ENCODE data around the gene STOX1.
"Not testable (repeated sequence)": the region's sequence is repeated elsewhere in the genome, so short reads cannot be mapped to it uniquely, and the experiment has no call there.

STOX1 gene

DNA sequence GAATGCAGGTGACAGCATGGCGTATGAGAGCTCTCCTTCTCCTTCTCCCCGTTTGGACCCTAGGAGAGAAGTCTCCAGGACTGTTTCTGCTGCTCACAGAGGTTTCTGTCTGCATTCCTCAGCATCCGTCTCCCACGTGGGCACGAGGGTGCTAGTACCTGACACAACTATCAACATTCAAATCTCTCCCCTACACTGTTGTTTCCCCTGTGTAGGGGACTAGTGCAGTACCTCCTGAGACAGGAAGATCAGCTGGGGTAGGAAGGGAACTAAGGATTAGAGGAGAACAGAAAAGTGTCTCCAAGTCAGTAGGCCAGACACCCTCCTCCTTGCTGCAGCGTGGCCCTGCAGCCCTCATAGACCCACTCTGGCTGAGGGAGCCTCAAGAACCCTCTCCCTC, 29.0 kb downstream of the STOX1 start:
- no peaks in the 10 kb centered on the region for H3K4me1 Mint-ChIP-seq (ENCODE audit: low read depth)
- H3K27ac Mint-ChIP-seq = no peak overlapping the region
- H3K9me3 Mint-ChIP-seq = peaks cover 21% of the 10 kb centered on the region
- H3K27me3 Mint-ChIP-seq = peaks cover 2% of the 10 kb centered on the region
- no peak overlapping the region for H3K4me3 Mint-ChIP-seq
- intact Hi-C loops (cut with micrococcal nuclease) = no loop called here
- no peaks in the 10 kb centered on the region for H3K36me3 Mint-ChIP-seq (ENCODE audit: low read depth)

GRCh38 chr10:68857005-68857404, 29.7 kb downstream of the STOX1 start:
- no peak overlapping the region for H3K27ac Mint-ChIP-seq
- H3K9me3 Mint-ChIP-seq = peaks cover 27% of the 10 kb centered on the region
- no peaks in the 10 kb centered on the region for H3K4me1 Mint-ChIP-seq (ENCODE audit: low read depth)
- H3K27me3 Mint-ChIP-seq = peaks cover 2% of the 10 kb centered on the region
- H3K4me3 Mint-ChIP-seq = no peak overlapping the region
- intact Hi-C loops (cut with micrococcal nuclease) = no loop called here
- no peaks in the 10 kb centered on the region for H3K36me3 Mint-ChIP-seq (ENCODE audit: low read depth)

- intact Hi-C loops (cut with micrococcal nuclease) = no loop called here
- H3K27me3 Mint-ChIP-seq = peaks cover 2% of the 10 kb centered on the region
- H3K36me3 Mint-ChIP-seq (ENCODE audit: low read depth) = no peaks in the 10 kb centered on the region
- peaks cover 39% of the 10 kb centered on the region for H3K9me3 Mint-ChIP-seq
- H3K27ac Mint-ChIP-seq = no peak overlapping the region
- no peaks in the 10 kb centered on the region for H3K4me1 Mint-ChIP-seq (ENCODE audit: low read depth)
- H3K4me3 Mint-ChIP-seq = no peak overlapping the region
Measured at GRCh38 chr10:68861253-68861652, 33.9 kb downstream of the STOX1 start.

GRCh38 chr10:68864611-68865010, 37.3 kb downstream of the STOX1 start:
- Mint-ChIP-seq H3K9me3 (peaks cover 50% of the 10 kb centered on the region), H3K36me3 (ENCODE audit: low read depth) (no peaks in the 10 kb centered on the region), H3K27me3 (no peaks in the 10 kb centered on the region), H3K4me1 (ENCODE audit: low read depth) (no peaks in the 10 kb centered on the region), H3K27ac (no peak overlapping the region), H3K4me3 (no peak overlapping the region)
- intact Hi-C loops (cut with micrococcal nuclease) = no loop called here

DNA sequence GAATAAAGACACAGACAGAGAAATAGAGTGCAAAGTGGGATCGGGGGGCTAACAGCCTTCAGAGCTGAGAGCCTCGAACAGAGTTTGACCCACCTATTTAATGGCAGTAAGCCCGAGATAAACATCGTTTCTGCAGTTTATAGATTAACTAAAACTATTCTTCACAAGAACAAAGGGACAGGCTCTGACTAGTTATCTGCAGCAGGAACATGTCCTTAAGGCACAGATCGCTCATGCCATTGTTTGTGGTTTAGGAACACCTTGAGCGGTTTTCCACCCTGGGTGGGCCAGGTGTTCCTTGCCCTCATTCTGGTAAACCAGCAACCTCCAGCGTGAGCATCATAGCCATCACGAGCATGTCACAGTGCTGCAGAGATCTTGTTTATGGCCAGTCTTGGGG, 40.8 kb downstream of the STOX1 start:
- H3K9me3 Mint-ChIP-seq = peaks cover 14% of the 10 kb centered on the region
- H3K4me3 Mint-ChIP-seq; H3K4me1 Mint-ChIP-seq (ENCODE audit: low read depth); H3K36me3 Mint-ChIP-seq (ENCODE audit: low read depth); H3K27ac Mint-ChIP-seq; H3K27me3 Mint-ChIP-seq; intact Hi-C loops (cut with micrococcal nuclease): not testable (repeated sequence)

- no peaks in the 10 kb centered on the region for H3K4me1 Mint-ChIP-seq (ENCODE audit: low read depth)
- intact Hi-C loops (cut with micrococcal nuclease) = no loop called here
- H3K9me3 Mint-ChIP-seq = peaks cover 14% of the 10 kb centered on the region
- no peaks in the 10 kb centered on the region for H3K36me3 Mint-ChIP-seq (ENCODE audit: low read depth)
- no peak overlapping the region for H3K4me3 Mint-ChIP-seq
- no peak overlapping the region for H3K27ac Mint-ChIP-seq
- H3K27me3 Mint-ChIP-seq = no peaks in the 10 kb centered on the region
Measured at GRCh38 chr10:68869623-68870022, 42.3 kb downstream of the STOX1 start.

DNA sequence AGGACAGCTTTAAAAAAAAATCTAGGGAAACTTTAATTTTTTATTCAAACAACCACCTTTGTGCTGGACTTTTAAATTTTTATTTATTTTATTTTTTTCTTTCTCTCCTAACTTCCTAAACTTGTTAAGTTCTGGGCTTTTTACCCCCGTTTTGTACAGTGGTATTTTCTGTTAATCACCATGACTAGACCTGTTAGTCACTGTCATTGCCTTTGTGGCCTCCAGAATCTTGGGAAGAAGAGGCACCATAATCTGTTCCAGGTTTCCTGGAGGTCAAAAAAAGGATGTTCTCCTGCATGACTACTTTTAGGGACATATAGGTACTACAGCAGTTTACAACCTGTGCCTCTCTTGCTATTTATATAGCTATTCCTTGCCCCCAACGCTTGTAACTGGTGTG, 42.7 kb downstream of the STOX1 start:
- Mint-ChIP-seq H3K4me3 (no peak overlapping the region), H3K9me3 (peaks cover 14% of the 10 kb centered on the region), H3K4me1 (ENCODE audit: low read depth) (no peaks in the 10 kb centered on the region), H3K36me3 (ENCODE audit: low read depth) (no peaks in the 10 kb centered on the region), H3K27me3 (no peaks in the 10 kb centered on the region), H3K27ac (no peak overlapping the region)
- intact Hi-C loops (cut with micrococcal nuclease) = no loop called here

DNA sequence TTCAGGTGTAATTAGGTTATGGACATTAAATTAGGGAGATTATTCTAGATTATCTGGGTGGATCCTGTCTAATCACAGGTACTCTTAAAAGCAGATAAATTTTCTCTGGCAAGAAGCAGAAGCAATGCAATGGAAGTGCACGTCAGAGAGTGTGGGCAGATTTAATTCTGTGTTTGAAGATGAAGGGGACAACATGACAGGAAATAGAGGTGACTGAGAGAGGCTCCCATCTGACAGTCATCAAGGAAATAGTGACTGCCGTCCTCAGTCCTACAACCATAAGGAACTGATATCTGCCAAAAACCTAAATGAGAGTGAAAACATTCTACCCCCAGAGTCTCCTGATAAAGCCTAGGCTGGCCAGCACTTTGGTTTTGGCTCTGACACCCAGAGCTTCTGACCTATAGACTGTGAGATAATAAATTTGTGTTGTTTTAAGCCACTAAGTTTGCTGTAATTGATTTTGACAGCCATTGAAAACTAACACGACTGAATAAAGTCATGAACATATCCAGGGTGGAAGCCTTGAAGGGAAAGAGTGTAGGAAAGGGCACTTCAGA, 43.3 kb downstream of the STOX1 start:
- no peak overlapping the region for H3K4me3 Mint-ChIP-seq
- no peaks in the 10 kb centered on the region for H3K27me3 Mint-ChIP-seq
- H3K4me1 Mint-ChIP-seq (ENCODE audit: low read depth) = no peaks in the 10 kb centered on the region
- no peaks in the 10 kb centered on the region for H3K36me3 Mint-ChIP-seq (ENCODE audit: low read depth)
- intact Hi-C loops (cut with micrococcal nuclease) = no loop called here
- H3K27ac Mint-ChIP-seq = no peak overlapping the region
- peaks cover 14% of the 10 kb centered on the region for H3K9me3 Mint-ChIP-seq

- intact Hi-C loops (cut with micrococcal nuclease) = no loop called here
- no peaks in the 10 kb centered on the region for H3K27me3 Mint-ChIP-seq
- no peak overlapping the region for H3K27ac Mint-ChIP-seq
- peaks cover 14% of the 10 kb centered on the region for H3K9me3 Mint-ChIP-seq
- H3K36me3 Mint-ChIP-seq (ENCODE audit: low read depth) = no peaks in the 10 kb centered on the region
- H3K4me1 Mint-ChIP-seq (ENCODE audit: low read depth) = no peaks in the 10 kb centered on the region
- H3K4me3 Mint-ChIP-seq = no peak overlapping the region
Measured at GRCh38 chr10:68871105-68871711, 43.9 kb downstream of the STOX1 start.

- H3K36me3 Mint-ChIP-seq (ENCODE audit: low read depth) = no peaks in the 10 kb centered on the region
- intact Hi-C loops (cut with micrococcal nuclease) = no loop called here
- no peaks in the 10 kb centered on the region for H3K27me3 Mint-ChIP-seq
- H3K9me3 Mint-ChIP-seq = peaks cover 14% of the 10 kb centered on the region
- H3K27ac Mint-ChIP-seq = no peak overlapping the region
- H3K4me3 Mint-ChIP-seq = no peak overlapping the region
- no peaks in the 10 kb centered on the region for H3K4me1 Mint-ChIP-seq (ENCODE audit: low read depth)
Measured at GRCh38 chr10:68871731-68872342, 44.5 kb downstream of the STOX1 start.

DNA sequence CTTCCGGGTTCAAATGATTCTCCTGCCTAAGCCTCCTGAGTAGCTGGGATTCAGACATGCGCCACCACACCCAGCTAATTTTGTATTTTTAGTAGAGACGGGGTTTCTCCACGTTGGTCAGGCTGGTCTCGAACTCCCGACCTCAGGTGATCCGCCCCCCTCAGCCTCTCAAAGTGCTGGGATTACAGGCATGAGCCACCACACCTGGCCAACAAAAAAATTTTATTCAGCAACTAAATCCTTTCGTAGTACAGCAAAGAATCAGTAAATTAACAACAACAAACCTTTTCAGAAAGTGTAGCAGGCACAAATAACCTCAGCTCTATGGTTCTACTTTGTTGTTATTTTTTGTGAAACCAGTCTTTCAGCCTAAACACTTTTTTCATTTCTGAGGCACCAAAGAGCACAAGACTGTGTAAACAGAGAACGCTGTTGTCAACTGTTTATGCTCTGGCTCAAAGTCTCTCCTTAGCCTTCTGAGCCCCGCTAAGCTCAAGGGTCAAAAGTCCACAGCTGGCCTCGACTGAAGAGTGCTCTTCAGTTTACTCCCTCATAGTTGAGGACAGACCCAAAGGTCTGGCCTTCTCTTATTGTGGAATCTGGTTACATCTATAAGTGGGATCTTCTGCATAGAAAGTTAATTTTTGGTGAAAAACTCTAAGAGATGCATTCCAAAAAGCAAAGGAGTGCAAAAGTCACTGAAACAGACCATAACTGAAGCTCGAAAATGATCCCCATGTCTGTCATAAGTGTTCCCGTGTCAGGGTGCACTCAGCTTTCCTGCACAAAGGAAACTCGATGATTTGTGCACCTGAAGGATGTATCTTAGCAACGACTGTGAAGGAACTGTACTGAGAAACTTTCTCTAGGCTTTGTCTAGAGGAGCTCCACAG, 49.2 kb downstream of the STOX1 start:
- H3K36me3 Mint-ChIP-seq (ENCODE audit: low read depth) = no peaks in the 10 kb centered on the region
- H3K4me3 Mint-ChIP-seq = no peak overlapping the region
- H3K9me3 Mint-ChIP-seq = no peaks in the 10 kb centered on the region
- intact Hi-C loops (cut with micrococcal nuclease) = no loop called here
- H3K27ac Mint-ChIP-seq = no peak overlapping the region
- H3K4me1 Mint-ChIP-seq (ENCODE audit: low read depth) = no peaks in the 10 kb centered on the region
- H3K27me3 Mint-ChIP-seq = no peaks in the 10 kb centered on the region

- H3K36me3 Mint-ChIP-seq (ENCODE audit: low read depth) = no peaks in the 10 kb centered on the region
- H3K4me1 Mint-ChIP-seq (ENCODE audit: low read depth) = no peaks in the 10 kb centered on the region
- intact Hi-C loops (cut with micrococcal nuclease) = no loop called here
- no peak overlapping the region for H3K27ac Mint-ChIP-seq
- H3K4me3 Mint-ChIP-seq = no peak overlapping the region
- no peaks in the 10 kb centered on the region for H3K9me3 Mint-ChIP-seq
- peaks cover 1% of the 10 kb centered on the region for H3K27me3 Mint-ChIP-seq
Measured at GRCh38 chr10:68877482-68878110, 50.3 kb downstream of the STOX1 start.

DNA sequence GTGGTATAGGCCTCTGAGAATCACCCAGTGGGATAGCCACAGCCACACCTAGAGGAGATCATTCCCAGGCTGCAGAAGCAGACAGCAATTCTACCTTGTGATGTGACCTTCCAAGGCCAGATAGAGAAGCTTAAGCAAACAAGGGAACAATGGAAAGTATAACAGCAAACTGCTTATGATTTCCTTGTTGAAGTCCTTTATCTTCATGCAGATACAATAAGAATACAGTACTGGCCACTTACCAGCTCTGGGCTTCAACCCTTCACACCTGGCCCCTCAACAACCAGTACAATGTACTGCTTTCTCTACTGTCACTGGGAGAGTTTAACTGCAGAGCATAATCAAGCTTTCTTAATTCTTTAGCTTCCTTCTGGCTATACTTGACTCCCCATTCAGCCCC, 51.2 kb downstream of the STOX1 start:
- Mint-ChIP-seq H3K36me3 (ENCODE audit: low read depth) (no peaks in the 10 kb centered on the region), H3K27me3 (peaks cover 1% of the 10 kb centered on the region), H3K9me3 (no peaks in the 10 kb centered on the region)

GRCh38 chr10:68879628-68880027, 52.3 kb downstream of the STOX1 start:
- Mint-ChIP-seq H3K4me3 (no peak overlapping the region), H3K36me3 (ENCODE audit: low read depth) (no peaks in the 10 kb centered on the region), H3K27me3 (peaks cover 1% of the 10 kb centered on the region), H3K4me1 (ENCODE audit: low read depth) (no peaks in the 10 kb centered on the region), H3K9me3 (no peaks in the 10 kb centered on the region), H3K27ac (no peak overlapping the region)
- intact Hi-C loops (cut with micrococcal nuclease) = no loop called here

More for the DNA sequence above, 51.2 kb downstream of the STOX1 start:
- Mint-ChIP-seq H3K27ac (no peak overlapping the region), H3K4me3 (no peak overlapping the region), H3K4me1 (ENCODE audit: low read depth) (no peaks in the 10 kb centered on the region)
- intact Hi-C loops (cut with micrococcal nuclease) = no loop called here

All from dendritic cell treated with granulocyte-macrophage colony-stimulating factor and Interleukin-4, amounts not matched to agents 40 ng/mL and 50 ng/mL, for 4 days (primary cell).